NCI-H128 (cell line): ENCODE data around the gene CACNA1S.

Experiments used
- DNase-seq: peaks from one replicate; lab custom pipeline; 2025; ENCODE audit not compliant: unreplicated experiment; lab: John Stamatoyannopoulos, UW

Gene CACNA1S

DNA sequence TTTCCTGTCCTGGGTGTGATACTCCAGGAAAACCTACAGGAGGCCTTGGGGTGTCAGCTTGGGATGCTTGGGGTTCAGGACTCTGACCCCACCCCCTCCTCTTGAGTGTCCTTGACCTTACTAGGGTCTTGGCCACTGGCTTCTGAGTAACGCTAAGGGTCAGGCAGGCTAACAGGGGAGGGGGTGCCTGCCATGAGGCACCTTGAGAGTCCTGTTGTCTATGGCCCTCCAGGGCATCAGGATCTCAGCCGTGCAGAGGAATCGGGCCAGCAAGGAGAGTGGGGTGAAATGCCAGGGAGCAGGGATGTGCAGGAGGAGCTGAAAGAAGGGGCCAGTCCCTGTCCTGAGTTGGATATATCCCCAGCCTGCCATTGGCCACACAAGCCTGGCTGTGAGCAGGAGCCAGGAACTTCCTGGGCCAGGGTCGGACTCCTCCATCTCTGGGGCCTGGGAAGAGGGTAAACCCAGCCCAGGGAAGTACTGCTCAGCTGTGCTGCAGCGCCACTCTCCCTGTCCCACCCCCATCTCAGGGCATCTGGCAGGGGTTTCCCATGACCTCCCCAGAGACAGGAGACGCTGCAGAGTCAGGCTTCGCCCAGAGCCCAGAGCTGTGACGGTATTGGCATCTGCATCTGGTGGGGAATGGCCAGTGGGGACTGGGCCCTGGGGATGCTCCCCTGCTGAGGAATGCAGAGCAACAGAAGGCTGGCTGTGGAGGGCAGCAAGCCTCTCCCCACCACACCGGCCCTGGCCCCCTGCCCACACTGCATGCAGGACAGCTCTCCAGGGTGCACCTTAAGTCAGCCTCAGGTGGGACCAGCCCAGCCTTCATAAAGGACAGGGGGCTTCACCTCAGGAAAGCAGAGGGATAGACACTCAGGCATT is 95.0 kb downstream of the CACNA1S start:
- DNase-seq: no peak

- DNase-seq: peak; percentile 71
Measured at GRCh38 chr1:201016211-201016651, 96.0 kb downstream of the CACNA1S start.

- no peak for DNase-seq
Measured at GRCh38 chr1:201015551-201016091, 96.6 kb downstream of the CACNA1S start.

DNA sequence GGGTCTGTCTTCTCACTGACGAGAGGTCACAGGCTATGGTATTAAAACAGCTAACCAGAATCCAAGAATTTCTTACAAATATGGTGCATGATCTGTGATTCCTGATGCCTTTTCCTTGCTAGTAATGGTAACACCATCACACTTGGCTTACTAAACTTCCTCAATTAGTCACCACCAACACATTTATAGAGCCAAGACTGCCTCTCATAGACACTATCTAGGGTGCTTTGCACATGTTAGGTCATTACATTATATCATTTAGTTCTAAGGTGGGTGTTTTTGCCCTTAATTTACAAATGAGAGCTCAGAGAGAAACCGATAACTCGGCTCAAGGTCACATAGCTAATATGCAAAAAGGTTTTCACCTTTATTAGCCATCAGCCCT is 97.4 kb downstream of the CACNA1S start:
- no peak for DNase-seq

- no peak for DNase-seq
Measured at GRCh38 chr1:201013991-201014815, 98.0 kb downstream of the CACNA1S start.

- DNase-seq: no peak
Measured at GRCh38 chr1:201013031-201013485, 99.2 kb downstream of the CACNA1S start.

DNA sequence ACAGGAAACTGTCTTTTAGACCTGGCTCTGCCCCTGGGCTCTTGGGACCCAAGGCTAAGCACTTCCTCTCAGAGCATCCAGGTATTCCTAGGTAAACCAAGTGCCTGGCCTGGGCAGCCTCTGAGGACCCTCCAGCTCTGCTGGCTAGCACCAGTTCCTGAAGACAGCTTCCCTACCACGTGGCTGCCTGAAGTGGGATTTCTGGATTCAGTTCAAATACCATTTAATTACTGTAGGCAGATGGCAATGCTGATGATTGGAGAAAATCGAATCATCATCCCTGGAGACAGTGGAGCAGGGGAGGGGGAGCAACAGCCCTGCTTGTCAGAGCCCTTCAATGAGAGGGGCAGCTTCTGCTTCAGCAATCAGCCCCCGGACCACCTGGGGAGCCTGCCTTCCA is 100.6 kb downstream of the CACNA1S start:
- no peak for DNase-seq

GRCh38 chr1:201009962-201010645 is 102.1 kb downstream of the CACNA1S start:
- no peak for DNase-seq

- no peak for DNase-seq
Measured at GRCh38 chr1:201008666-201009360, 103.4 kb downstream of the CACNA1S start.

- no peak for DNase-seq
Measured at GRCh38 chr1:201007481-201007880, 104.7 kb downstream of the CACNA1S start.

GRCh38 chr1:201006450-201006849 is 105.8 kb downstream of the CACNA1S start:
- DNase-seq: no peak

DNA sequence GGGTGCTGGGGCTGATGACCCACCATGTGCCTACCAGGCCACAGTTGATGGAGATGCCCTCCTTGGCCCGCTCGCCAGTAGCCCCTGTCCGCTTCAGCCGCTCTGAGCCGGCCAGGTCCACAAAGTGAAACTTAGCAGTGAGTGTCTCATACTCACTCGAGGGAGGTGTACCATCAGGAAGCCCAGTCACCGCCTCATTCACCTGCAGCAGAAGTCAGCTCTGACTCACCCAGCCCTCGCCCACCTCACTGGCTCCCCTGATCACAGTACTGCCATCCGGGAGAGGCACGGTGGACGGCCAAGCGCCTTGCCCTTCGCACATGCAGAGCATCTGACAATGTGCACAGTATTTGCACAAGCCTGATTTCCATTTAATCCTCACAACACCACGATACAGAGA is 107.5 kb downstream of the CACNA1S start:
- DNase-seq: no peak

GRCh38 chr1:201004154-201004553 is 108.1 kb downstream of the CACNA1S start:
- DNase-seq: no peak

GRCh38 chr1:201002510-201002909 is 109.7 kb downstream of the CACNA1S start:
- DNase-seq: no peak

DNA sequence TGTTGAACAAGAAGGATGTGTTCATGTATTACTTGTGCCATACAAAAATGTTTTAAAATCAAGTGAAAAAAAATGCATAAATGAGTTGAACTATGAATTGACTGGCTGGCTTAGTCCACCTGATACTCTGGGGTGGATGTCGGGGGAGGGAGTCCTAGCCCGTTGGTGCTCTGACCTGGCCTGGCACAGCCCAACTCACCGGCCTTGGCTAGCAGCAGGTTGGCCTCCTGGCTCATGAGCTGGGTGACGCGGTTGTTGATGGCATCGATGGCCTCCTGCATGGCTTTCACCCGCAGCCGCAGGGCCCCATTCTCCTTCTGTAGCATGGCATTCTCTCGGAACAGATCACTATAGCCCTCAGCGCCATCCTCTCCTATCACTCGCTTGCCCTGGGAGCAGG is 110.3 kb downstream of the CACNA1S start:
- no peak for DNase-seq

- DNase-seq: no peak
Measured at GRCh38 chr1:201000391-201000790, 111.8 kb downstream of the CACNA1S start.

DNA sequence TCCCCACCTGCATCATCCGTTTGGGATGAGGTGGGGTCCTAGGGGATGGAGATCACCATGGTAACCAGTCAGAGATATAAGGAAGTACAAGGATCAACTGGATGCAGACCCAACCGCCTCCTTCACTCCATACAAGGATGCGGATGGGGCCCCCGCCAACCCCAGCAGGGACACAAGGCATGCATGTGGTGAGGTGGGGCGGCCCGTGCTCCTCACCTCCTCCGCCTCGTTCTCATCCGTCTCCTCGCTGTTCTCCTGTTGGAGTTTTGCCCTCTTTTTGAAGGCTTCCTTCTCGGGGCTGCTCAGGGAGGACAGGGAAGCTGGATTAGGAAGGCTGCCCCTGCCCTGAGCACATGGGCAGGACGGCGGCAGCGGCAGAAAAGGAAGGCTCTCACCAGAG is 112.6 kb downstream of the CACNA1S start:
- no peak for DNase-seq

GRCh38 chr1:200998323-200998722 is 113.9 kb downstream of the CACNA1S start:
- no peak for DNase-seq

DNA sequence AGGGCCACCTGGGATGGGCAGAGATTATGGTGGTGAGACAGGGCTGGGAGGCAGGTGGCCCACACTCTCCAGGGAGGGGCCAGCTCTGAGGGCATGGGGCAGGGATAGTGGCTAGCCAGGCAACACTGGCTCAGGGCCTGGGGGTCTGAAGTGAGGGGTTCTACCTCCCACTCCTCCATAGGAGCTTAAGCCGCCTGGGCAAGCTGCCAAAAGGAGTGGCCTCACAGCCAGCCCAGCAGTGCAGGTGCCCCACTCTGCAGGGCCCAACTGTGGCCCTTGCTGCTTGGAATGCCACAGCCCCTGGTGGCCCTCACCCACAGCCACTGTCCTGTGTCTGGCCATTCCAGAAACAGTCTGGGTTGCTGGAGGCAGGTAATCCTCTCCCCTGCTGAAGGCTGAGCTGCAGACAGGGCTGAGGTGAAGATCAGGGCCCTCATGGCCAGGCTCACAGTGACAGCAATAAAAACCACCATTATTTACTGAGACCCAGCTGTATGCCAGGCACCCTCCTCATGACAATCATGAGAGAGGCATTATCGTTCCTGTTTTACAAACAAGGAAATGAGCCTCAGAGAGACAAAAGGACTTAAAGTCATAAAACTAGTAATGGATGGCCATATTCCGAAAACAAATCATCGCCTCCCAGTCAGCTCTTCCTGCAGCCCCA is 119.7 kb downstream of the CACNA1S start:
- no peak for DNase-seq

DNA sequence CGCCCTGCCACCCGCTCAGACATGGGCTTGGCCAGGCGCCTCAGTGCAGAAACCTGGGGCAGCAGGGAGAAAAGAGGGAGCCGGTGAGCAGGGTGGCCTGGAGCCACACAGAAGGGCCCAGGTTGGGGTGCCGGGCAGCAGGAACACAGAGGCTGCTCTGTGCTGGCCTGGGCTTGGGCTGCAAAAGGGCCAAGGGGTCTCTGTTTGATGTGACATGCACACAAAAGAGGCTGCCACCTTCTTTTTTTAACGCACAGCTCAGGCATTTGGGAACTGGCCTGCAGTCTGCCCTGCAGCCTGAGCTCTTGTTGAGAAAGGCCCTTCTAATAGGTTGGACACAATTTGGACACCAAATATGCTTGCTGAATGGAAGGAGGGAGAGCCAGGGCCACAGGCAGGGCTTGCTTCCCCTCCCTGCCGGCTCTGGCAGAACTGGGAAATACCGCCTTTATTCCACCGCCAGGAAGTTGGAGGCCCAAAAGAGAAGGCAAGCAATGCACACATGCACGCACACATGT is 121.1 kb downstream of the CACNA1S start:
- DNase-seq: no peak
